GM19240 (cell line): ENCODE results near the gene PRM2.
A peak's percentile ranks its signal among the peaks of the same experiment; 100 is the strongest.

Source experiments
- DNase-seq: peaks from one replicate; pipeline ENCODE4 v3.0.0; 2011; ENCODE audit warnings: low spot score; ENCODE audit not compliant: insufficient read length

Gene PRM2

DNA sequence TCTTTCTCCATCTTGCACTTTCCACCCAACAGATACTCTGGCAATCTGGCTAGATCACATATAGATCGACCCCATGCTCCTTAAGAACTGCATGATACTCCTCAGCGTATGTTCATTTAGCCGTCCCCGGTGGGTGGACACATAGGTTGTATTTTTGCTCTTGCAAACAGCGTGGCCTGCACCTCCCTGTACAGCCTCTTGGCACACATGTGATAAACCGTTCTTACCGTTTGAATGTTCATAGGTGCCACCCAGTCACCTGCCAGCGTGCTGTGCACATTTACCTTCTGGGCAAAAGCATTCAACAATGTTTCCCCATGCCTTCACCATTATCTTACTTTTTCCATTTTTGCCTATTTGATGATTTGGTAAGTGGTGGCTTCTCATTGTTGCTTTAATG lies 13.4 kb downstream of the PRM2 start:
- DNase-seq, result no peak

DNA sequence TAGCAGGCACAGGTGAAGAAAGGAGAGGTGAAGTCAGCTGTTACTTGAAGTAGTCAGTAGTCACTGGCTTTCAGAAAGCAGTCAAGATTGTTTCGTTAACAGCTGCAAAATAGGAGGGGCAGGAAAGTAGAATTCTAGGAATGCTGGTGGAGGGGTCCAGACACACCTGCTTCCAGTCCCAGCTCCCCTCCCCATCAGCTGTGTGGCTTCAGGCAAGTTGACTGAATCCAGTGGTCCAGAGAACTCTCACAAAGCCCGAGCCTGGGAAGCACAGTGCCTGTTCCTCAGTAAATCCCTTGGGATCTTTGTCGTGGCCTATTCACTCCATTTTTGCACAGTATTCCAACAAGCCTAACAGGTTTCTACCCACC lies 15.7 kb downstream of the PRM2 start:
- DNase-seq, result no peak

DNA sequence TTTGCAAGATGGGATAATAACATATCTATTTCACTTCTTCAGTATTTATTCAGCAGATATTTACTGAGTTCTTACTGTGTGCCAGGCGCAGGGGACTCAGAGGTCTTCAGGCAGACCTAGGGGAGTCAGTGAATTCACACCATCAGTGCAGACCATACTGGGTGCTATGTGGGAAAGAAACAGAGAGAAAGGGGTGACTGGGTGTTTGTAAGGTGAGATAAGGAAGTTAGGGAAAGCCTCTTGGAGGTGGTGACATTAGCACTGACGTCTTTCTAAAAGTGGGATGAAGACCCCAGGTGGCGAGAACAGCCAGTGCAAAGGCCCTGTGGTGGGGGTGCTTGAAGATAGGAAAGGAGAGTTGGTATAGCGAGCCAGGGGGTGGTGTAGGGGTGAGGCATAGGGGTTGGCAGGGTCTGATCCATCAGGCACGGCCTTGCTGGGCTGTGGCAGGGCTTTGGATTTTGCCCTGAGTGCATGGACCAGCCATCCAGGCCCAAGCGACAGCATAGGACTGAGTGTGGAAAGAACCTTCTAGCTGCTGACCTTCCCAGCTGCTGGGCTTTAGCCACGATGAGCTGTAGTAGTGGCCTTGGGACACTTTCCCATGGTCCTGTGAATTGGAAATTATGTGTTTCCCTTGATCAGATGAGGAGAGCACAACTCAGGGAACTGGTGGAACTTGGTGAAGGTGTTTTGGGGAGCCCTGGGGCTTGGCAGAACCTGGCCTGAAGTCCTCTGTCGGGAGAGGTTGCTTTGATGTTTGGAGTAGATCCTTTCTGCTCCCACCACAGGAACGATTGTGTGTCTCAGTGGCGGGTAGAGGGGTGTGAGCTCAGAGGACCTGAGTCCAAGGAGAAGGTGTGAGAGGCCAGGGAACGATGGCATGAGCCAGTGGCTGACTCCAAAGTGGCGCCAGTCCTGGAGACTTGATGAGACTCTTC lies 16.4 kb downstream of the PRM2 start:
- DNase-seq, result no peak

DNA sequence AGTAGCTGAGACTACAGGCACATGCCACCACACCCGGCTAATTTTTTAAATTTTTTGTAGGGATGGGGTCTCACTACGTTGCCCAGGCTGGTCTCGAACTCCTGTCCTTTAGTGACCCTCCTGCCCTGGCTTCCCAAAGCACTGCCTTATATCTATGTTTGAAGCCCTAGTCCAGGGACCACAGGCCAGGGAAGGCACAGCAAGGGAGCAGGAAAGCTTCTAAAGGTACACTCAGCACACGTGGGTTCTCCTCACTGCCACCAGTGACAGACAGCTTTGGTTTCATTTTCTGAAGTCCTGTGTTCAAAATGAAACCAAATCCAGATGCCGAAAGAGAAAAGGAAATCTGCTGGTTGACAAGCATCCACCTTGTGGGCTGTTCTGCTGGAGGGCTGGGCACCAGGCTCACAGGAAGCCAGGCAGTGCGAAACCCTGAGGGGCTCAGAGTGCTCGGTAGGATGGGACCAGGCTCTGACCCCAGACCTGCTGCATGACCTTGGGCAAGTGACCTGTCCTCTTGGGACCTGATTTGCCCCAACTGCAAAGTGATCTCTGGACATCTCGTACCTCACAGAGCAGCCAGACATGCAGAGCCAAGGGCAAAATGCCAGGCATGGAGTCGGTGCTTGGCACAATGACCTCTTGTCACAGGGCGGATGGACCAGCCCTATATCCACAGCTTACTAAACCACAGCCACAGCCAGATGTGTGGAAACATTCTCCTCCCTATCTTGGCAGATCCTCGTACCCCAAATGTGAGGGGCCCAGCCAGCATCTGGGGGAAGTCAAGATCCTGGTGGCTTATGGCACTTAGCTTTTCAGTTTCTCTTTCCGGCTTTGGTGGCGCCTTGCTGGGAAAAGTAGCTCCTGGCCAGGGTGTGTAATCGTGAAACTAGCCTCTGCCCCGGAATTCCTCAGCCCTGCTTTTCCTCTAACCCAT lies 17.5 kb downstream of the PRM2 start:
- peak; percentile 80 for DNase-seq

DNA sequence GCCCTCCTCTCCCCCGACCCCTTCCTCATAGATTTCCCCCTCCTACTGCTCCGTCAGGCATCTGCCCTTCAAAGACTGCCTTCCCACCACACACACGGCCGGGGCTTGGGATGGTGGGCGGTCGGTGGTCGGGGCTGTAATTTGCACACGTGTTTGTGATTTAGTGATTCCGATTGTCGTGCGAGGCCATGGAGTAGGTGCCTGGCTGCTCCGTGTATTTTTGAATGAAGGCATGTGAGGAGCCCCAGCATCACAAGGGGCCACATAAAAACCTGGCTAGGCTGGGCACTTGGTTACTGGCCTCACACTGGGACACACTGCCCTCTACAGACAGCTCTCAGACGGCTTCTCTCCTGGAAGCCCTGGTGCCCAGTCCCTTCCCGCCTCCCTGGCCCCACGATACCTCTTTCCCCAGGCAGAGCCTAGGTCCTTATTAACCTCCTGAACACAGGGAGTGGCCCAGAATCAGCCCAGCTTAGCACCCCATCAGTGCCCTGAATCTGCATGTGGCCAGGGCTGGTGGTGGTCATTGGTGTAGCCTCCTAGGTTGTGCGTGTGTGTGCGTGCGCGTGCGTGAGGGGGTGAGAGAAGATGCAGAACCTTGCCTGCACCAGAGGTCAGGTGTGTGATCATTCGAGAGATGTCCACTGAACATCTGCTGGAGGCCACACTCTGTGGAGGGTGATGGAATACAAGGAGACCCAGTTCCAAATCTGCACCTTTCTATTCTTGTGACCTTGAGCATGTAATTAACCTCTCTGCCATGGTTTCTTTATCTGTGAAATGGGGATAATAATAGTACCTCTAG lies 18.9 kb downstream of the PRM2 start:
- DNase-seq, result peak; percentile 54

DNA sequence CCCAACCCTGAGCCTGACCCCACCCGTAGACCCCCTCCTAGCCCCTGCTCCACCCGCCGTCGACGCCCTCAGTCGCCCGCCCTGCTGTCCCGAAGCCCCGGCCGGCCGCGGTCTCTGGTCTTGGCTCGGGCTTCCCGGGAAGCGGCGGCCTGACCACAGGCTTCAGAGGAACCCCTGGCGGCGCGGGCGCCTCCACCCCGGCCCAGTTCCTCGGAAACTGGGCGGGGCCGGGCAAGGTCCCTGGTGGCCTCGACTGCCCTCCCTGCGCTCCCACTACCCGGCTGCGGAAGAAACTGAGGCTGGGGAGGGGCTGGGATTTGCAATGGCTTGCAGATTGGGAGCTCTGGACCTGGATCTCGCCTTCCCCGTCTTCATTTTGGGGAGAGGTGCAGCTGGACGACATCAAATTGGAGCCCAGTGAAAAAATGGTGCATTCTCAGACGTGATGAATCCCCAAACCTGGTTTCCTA lies 19.6 kb downstream of the PRM2 start:
- no peak for DNase-seq

DNA sequence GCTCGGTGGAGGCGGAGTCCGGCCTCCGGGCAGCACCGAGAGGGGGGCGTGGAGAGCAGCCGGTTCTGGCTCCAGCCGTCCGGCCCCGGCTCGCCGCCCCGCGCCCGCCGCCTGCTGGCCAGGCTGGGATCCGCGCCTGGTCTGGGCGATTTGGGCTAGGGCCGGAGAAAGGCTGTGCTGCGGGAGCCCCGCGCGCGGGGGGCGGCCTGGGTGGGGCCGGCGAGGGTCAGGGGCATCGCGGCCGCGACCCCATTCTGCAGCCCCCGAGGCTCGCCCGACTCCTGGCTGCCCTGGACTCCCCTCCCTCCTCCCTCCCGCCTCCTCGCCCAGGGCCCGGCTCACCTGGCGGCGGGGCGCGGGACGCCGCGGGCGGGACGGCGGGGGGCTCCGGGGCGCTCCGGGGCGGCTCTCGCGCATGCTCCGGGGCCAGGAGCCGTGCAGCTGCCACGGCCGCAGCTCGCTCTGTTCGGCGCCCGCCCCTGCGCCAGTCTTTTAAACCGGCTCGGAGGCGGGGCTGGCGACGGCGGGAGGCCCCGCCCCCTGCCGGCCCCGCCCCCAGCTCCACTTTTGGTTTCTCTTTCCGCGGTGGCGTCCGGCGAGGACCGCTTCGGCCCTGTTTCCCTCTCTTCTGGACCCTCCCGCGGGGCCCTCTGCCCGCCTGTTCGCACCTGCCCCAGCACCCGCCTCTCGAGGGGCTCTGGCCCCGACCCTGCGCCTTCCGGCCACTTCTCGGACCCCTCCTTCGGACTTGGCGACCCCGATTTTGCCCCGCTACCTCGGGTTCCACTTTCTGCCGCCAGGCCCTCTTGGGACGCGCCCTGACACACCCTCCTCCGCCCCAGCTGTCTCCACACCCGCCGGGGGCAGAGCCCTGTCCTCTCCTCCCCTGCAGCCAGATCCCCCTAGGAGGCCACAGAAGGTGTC lies 20.3 kb downstream of the PRM2 start, which contains the start of gene SOCS1:
Gene SOCS1 (minus strand): TSS at position 468 of the 924 bp plus-strand sequence. CDS start 726 bp downstream, outside the sequence.
- peak; percentile 77 for DNase-seq

DNA sequence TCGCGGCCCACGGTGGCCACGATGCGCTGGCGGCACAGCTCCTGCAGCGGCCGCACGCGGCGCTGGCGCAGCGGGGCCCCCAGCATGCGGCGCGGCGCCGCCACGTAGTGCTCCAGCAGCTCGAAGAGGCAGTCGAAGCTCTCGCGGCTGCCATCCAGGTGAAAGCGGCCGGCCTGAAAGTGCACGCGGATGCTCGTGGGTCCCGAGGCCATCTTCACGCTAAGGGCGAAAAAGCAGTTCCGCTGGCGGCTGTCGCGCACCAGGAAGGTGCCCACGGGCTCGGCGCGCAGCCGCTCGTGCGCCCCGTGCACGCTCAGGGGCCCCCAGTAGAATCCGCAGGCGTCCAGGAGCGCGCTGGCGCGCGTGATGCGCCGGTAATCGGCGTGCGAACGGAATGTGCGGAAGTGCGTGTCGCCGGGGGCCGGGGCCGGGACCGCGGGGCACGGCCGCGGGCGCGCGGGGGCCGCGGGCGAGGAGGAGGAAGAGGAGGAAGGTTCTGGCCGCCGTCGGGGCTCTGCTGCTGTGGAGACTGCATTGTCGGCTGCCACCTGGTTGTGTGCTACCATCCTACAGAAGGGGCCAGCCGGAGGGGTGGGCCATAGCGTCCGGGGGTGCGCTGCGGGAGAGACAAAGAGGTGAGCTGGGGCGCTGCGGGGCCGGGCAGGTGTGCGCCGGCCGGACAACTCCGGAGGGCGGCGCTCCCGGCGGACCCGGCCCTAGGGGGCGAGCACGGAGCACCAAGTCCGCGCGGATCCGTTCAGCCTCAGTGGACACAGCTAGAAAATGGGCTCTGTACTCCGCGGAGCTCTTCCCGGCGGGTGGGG lies 21.2 kb downstream of the PRM2 start:
- DNase-seq, result no peak

DNA sequence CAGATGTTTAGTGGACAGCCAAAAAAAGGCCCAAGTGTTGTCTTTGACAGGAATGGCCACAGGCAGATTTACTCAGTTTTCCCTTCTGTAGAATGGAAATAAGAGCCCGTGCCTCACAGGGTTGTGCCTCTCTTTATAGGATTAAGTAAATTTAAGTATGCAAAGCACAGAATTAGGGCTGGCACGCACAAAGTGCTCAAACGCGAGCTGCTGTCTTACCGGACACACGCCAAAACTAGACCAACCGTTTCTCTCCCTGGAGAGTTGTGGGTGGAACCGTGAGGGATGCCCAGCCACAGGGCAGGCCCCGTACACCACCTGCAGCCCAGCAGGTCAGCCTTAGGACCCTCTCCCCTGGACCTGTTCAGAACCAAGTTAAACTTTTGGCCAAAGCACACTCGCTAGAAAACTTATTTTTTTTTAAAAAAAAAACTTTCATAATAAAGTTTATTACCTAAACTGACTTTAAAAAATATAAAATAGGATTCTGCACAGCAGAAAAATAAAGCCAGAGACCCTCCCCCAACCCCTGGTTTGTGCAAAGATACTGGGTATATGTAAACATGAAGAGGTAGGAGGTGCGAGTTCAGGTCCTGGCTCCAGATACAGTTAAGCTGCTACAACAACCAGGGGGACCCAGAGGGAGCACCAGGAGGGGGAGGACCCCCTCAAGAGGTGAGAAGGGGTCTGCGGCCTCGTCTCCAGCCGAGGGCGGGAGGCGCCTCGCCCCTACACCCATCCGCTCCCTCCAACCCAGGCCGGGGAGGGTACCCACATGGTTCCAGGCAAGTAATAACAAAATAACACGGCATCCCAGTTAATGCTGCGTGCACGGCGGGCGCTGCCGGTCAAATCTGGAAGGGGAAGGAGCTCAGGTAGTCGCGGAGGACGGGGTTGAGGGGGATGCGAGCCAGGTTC lies 22.0 kb downstream of the PRM2 start:
- no peak for DNase-seq

DNA sequence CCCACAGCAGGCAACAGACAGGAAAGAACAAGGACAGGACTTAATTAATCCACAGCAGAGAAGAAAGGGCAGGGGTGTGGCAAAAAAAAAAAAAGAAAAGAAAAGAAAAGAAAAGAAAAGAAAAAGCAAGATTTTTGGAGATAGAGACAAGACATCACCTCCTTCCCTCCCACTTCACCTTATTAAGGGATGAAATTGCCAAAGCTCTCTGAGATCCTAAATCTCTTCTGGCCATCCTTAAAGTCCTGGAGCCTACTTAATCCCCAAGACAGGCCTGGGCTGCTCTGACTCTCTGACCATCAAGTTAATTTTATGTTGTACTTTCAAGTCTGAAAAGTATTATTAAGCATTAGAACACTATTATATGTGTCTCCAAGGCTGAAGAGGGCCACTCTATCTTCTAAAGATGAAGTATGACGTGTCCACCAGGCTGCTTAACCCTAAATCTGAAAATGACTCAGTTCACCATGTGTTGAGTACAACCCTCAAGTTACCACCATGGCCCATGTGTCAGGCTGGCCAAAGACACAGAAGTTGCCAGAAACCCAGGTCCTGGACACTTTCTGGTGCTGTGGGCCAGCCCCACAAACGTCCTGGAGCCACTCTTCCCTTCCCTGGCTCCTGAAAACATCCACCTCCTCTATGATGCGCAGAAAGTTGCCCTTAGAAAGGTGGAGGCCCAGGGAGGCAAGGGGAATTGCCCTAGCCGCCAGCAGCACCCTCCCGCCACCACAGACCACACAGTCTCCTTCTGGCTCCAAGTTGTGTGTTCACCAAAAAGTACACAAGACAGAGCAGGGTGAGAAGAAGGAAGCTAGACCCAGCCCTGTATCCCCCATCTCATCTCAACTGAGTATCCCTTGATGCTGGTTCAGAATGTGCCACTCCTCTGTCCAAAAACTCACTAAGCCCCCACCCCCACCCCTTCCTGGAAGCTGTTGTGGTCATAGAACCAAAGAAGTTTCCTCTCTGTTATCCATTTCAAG lies 23.0 kb downstream of the PRM2 start:
- no peak for DNase-seq

DNA sequence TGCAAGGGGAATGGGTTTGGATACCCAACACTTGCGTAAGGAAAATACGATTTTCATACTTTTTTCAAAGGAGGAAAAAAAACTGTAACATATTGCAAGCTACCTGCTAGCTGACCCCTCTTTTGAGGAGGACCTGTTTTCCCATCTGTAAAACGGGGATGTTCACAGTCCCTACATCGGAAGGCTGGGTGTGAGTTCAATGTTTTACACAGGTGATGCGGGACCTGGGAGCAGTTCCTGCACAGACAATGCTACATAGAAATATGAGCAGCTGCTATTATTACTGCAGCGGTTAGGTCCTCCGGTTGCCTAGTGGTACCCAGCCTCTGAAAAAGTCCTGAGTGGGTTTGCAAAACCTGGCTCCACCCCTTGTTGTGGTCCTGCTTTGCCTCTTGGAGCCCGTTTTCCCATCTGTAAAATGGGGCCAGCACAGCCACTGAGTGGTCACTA lies 23.8 kb downstream of the PRM2 start:
- DNase-seq, result no peak

DNA sequence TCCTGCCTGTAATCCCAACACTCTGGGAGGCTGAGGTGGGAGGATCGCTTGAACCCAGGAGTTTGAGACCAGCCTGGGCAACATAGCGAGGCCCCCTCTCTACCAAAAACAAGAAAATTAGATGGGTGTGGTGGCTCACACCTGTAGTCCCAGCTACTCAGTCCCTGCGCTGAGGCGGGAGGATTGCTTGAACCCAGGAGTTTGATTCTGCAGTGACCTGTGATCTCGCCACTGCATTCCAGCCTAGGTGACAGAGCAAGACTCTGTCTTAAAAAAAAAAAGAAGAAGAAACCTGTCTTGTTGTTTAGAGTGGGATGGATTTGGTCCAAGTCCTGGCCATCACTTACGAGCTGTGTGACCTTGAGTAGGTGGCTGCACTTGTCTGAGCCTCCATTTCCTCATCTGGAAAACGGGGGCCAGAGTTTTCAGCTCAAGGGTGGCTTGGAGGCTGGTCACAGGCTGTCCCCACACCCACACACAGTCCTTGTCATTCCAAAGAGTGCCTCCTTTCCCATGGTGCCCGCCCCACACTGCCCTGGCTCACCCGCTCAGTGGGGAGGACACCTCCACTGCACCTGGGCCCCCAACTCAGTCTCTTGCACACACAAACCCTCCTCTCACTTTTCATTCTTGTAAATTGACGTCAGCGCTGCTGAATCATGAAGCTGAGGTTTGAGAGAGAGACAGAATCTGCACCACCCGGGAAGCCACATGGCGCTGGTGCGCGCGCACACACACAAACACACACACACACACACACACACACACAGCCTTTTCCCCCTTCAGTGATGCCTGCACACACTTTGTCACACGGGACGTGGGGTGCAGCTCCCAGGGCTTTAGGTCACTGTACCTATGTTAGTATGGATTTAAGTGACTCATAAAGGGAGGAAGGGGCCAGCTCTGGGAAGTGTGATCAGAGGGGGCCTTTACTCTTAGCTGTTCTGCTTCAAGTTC lies 24.5 kb downstream of the PRM2 start:
- no peak for DNase-seq

DNA sequence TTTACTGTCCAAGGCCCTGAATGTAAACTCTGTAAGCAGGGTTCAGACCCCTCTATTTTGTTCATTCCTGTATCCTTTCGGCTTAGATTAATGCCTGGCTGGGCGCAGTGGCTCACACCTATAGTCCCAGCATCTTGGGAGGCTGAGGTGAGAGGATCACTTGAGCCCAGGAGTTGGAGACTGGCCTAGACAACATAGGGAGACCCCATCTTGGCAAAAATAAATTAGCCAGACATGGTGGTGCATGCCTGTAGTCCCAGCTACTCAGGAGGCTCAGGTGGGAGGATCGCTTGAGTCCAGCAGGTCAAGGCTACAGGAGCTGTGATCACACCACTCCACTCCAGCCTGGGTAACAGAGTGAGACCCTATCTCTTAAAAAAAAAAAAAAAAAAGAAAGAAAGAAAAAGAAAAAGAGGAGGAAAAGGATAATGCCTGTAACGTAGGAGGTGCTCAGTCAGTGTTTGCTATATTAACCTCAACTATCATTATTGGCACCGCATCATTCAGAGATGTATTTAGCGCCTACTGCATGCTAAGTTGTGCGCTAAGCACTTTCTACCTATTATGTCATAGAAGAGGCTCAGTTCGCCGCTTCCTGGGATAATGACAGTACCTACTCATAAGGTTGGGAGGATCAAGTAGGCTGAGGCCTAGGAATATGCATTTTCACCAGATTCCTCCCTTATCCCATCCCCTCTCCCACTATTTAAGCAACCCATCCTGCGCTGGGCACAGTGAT lies 25.3 kb downstream of the PRM2 start:
- no peak for DNase-seq

DNA sequence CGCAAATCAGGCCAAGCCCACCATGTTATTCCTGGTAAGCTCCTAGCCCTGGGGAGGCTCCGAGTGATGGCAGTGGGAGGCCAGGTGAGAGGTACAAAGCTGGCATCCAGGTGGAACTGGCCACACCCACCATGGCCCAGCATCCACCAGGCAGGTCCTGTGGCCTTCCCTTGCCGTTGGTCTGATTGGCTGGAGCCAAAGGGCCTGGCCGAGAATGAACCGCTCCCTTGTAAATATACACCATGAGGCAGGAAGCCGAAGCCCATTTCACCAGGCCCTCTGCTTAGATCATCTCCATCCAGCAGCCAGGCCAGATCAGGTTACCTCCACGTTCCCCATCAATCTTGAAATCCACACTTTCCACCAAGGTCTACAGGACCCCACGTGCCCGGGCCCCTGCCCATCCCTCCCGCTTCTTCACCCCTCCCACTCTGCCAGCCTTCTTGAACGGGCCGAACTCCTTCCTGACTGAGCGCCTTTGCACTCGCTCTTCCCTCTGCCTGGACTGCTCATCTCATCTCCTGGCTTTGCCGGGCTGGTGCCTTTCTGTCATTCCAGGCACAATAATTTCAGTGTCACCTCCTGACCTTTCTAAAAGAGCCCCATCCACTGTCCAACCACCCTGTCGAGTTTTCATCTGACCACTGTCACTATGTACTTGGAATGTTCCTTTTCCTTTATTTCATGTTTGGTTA lies 26.0 kb downstream of the PRM2 start:
- no peak for DNase-seq
